Skeletal muscle tissue (tissue), 4 donors: ENCODE measurements around the gene COL21A1. TPM values are rescaled to one million over a fixed set of nuclear protein-coding genes. Genes with fewer than 3 reads are reported as not detected.

Experiments used
- H3K27ac ChIP-seq: one replicate; pipeline ENCODE4 v1.7.0; 2013; ENCODE audit warnings: mild to moderate bottlenecking, low read depth, low read length, inconsistent platforms
- H3K27me3 ChIP-seq, 3 donors: one replicate each; pipeline ENCODE4 v1.7.0; 2013; ENCODE audit warnings: low read length in 3 of 3; ENCODE audit not compliant: control insufficient read depth in 3 of 3, insufficient read depth in 3 of 3
- H3K36me3 ChIP-seq, 3 donors: one replicate each; pipeline ENCODE4 v1.7.0; 2013; ENCODE audit warnings: low read length in 3 of 3; ENCODE audit not compliant: control insufficient read depth in 3 of 3, insufficient read depth in 3 of 3
- H3K4me1 ChIP-seq, 3 donors: one replicate each; pipeline ENCODE4 v1.7.0; 2013; ENCODE audit warnings: low read length in 3 of 3, mild to moderate bottlenecking in 3 of 3; ENCODE audit not compliant: control insufficient read depth in 3 of 3, insufficient read depth in 3 of 3
- H3K4me3 ChIP-seq, 3 donors: one replicate each; pipeline ENCODE4 v1.7.0; 2013; ENCODE audit warnings: low read length in 3 of 3
- H3K9ac ChIP-seq, 3 donors: one replicate each; pipeline ENCODE4 v1.7.0; 2013; ENCODE audit warnings: low read length in 3 of 3, mild to moderate bottlenecking in 3 of 3, moderate library complexity in 2 of 3, low read depth in 1 of 3
- H3K9me3 ChIP-seq, 3 donors: one replicate each; pipeline ENCODE4 v1.7.0; 2013; ENCODE audit warnings: low read length in 3 of 3; ENCODE audit not compliant: control insufficient read depth in 3 of 3
- total RNA-seq: library from RNA; depleted of rRNA; stranded (reverse); fragments of >200 nt; gene quantifications from one replicate; pipeline ENCODE4 v1.2.3, GENCODE V29; 2014
- donor health status: Osteomylitis.

Gene COL21A1
- total RNA-seq, 1 donor from 2014 or later, result 91.3 TPM

- no peaks in the 10 kb centered on the region for H3K27me3 ChIP-seq
- H3K9me3 ChIP-seq, result no peaks in the 10 kb centered on the region
- H3K27ac ChIP-seq, result peak overlapping the region; percentile 12
- no peaks in the 10 kb centered on the region for H3K36me3 ChIP-seq
- H3K4me1 ChIP-seq, result peaks cover 12 to 19% (median 12%) of the 10 kb centered on the region in 3 donors
- peak overlapping the region; percentile 74 to 77 (median 74) for H3K4me3 ChIP-seq
- H3K9ac ChIP-seq, result peak overlapping the region in 2 of 3 donors; percentile 58 to 68
These were observed 869 bp downstream of the COL21A1 start for GRCh38 chr6:56246541-56246880.

DNA sequence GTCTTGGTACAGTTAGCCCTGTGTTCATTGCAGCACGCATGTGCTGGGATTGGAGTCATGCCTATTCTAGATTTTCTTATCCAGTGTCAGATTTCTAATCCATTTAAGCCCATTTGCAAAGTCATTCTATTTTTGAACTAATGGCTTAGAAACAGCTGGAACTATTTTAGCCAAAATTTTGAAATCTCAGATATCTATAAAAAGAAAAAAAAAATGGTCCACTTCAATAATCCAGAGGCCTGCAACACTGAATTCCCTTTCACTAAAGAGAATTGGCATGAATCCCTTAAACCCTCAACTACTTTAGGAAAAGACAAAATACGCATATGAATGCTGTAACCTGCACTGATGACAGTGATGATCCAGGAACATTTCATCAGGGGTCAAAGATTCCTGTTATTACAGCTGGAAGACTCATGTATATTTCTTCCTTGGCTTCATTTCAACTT, 1.5 kb downstream of the COL21A1 start:
- Histone ChIP-seq H3K27ac (no peak overlapping the region), H3K27me3 (no peaks in the 10 kb centered on the region), H3K4me3 (no peak overlapping the region)

DNA sequence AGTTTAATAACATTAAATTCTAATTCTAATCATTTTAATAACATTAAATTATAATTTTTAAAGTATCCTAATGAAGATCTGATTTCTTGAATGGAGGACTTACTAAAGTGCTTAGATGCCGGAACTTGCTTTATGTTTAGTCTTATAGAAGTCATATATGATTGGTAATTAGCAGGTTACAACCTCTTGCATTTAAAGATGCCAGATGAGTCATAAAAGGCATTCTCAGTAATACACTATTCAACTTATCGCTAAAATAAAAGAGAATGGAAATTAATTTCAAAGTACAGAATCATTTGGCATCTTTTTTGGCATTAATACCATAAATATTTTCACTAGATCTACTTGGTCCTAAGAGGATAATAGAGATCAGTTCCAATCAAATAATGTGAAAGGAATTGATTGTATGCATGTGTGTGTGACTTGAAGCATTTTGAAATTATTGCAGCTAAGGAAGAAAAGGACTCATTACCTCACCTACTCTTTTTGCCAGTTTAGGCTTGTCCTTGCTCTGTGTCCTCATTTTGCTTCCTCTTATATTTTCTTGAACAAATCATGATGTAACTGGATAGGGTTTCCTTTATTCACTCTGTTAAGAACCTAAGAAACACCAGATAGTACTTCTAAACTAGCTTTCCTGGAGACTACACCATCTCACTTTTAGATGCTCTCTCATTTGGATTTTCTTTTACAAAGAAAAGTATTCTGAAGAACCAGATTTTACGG, 2.7 kb downstream of the COL21A1 start:
- Histone ChIP-seq H3K27ac (no peak overlapping the region), H3K9ac (no peak overlapping the region), H3K36me3 (no peaks in the 10 kb centered on the region), H3K9me3 (no peaks in the 10 kb centered on the region), H3K4me1 (peaks cover 12 to 27% (median 12%) of the 10 kb centered on the region in 3 donors), H3K27me3 (no peaks in the 10 kb centered on the region), H3K4me3 (no peak overlapping the region)

More for the DNA sequence above, 1.5 kb downstream of the COL21A1 start:
- no peaks in the 10 kb centered on the region for H3K36me3 ChIP-seq
- H3K9me3 ChIP-seq, result no peaks in the 10 kb centered on the region
- H3K4me1 ChIP-seq, result peaks cover 12 to 24% (median 12%) of the 10 kb centered on the region in 3 donors
- no peak overlapping the region for H3K9ac ChIP-seq

DNA sequence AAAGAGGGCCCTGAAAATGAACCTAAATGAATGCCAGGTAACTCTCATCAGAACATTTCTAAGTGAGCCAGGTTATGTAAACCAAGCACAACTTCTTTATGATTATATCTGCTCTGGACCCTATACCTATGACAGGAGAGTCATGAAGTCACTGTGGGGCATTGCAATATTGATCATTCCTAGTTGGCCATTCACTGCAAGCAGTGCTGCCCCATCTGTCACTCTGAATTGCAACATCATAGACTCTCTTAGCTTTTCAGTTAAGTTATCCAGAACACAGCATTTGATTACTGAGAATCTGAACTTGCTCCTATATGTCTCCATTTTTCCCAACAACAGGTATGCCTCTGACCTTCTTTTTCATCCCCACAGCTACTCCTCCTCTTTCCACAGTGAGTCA, 3.3 kb downstream of the COL21A1 start:
- no peak overlapping the region for H3K27ac ChIP-seq
- no peak overlapping the region for H3K4me3 ChIP-seq
- H3K9ac ChIP-seq, result no peak overlapping the region
- peaks cover 12 to 27% (median 12%) of the 10 kb centered on the region in 3 donors for H3K4me1 ChIP-seq
- H3K9me3 ChIP-seq, result no peaks in the 10 kb centered on the region
- no peaks in the 10 kb centered on the region for H3K27me3 ChIP-seq
- no peaks in the 10 kb centered on the region for H3K36me3 ChIP-seq

GRCh38 chr6:56243518-56244070, 3.8 kb downstream of the COL21A1 start:
- H3K27ac ChIP-seq, result no peak overlapping the region
- no peak overlapping the region for H3K9ac ChIP-seq

DNA sequence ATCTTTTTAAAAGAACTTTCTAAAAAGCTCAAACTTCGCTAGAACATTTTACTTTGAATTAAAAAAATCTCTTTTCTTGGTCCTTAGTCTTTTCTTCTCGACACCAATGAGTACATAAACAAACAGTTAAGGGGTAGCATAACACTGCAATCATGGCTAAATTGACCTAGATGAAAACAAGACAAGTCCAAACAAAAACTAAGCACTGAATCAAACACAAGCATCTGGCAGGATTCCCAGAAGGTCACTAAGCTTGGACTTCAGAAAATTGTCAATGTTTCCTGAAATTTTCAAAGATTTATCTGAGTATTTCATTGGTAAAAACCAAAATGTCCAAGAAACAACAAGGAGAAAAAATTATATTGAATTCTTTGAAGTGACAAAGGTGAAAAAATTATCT, 5.0 kb downstream of the COL21A1 start:
- no peaks in the 10 kb centered on the region for H3K27me3 ChIP-seq
- peaks cover 8 to 20% (median 8%) of the 10 kb centered on the region in 3 donors for H3K4me1 ChIP-seq
- H3K27ac ChIP-seq, result no peak overlapping the region
- no peaks in the 10 kb centered on the region for H3K9me3 ChIP-seq
- no peaks in the 10 kb centered on the region for H3K36me3 ChIP-seq
- no peak overlapping the region for H3K9ac ChIP-seq
- H3K4me3 ChIP-seq, result no peak overlapping the region

More at GRCh38 chr6:56243518-56244070, 3.8 kb downstream of the COL21A1 start:
- H3K36me3 ChIP-seq, result no peaks in the 10 kb centered on the region
- no peaks in the 10 kb centered on the region for H3K9me3 ChIP-seq
- peaks cover 12 to 27% (median 15%) of the 10 kb centered on the region in 3 donors for H3K4me1 ChIP-seq
- H3K27me3 ChIP-seq, result no peaks in the 10 kb centered on the region
- no peak overlapping the region for H3K4me3 ChIP-seq

GRCh38 chr6:56241124-56241802, 6.1 kb downstream of the COL21A1 start:
- H3K27ac ChIP-seq, result peak overlapping the region; percentile 56

GRCh38 chr6:56238352-56238751, 9.0 kb downstream of the COL21A1 start:
- Histone ChIP-seq H3K36me3 (no peaks in the 10 kb centered on the region), H3K4me3 (no peak overlapping the region), H3K27ac (no peak overlapping the region), H3K9ac (no peak overlapping the region), H3K27me3 (no peaks in the 10 kb centered on the region), H3K9me3 (no peaks in the 10 kb centered on the region), H3K4me1 (peaks cover 2 to 11% (median 5%) of the 10 kb centered on the region in 3 donors)

More at GRCh38 chr6:56241124-56241802, 6.1 kb downstream of the COL21A1 start:
- peaks cover 5 to 15% (median 6%) of the 10 kb centered on the region in 3 donors for H3K4me1 ChIP-seq
- H3K9me3 ChIP-seq, result no peaks in the 10 kb centered on the region
- H3K9ac ChIP-seq, result peak overlapping the region in 1 of 3 donors; percentile 42
- H3K36me3 ChIP-seq, result no peaks in the 10 kb centered on the region
- peak overlapping the region in 1 of 3 donors; percentile 17 for H3K4me3 ChIP-seq
- H3K27me3 ChIP-seq, result no peaks in the 10 kb centered on the region

DNA sequence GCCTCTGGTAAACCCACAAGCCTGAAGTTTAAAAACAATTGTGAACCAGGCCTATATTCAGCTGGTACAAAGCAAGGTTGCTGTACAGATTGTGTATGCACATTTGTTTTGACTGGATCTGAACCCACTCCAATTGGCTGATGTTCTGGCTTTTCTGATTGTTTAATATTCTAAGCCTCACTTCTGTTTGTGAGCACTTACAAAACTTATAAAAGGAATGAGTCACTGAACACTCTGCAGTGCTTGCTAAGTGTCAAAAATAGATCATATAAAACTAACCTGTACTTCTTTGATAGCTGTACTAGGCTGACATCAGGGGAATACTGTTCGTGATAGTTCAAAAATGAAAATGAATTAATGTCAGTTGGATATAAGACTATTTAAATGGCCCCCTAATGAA, 12.1 kb downstream of the COL21A1 start:
- peak overlapping the region; percentile 21 for H3K27ac ChIP-seq

DNA sequence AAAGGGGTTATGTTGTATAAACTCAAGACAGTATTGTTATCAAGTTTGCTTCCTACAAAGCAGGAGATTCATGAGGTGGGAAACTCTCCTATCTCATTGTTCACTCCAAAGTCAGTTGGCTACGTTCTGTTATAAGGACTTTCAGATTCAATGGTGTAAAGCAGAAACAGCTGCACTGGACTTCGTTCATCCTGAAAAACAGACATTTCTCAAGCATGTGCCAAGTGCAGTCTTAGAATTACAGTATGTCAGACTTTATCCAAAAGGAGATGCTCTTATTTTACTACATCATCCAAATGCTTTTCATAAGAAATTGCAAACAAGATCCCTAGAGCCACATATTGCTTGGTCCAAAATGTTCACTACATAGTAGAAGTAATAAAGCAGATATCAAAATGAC, 14.9 kb downstream of the COL21A1 start:
- Histone ChIP-seq H3K9ac (no peak overlapping the region), H3K4me3 (no peak overlapping the region), H3K4me1 (peaks cover 0 to 6% (median 0%) of the 10 kb centered on the region in 3 donors), H3K27ac (no peak overlapping the region), H3K36me3 (no peaks in the 10 kb centered on the region), H3K9me3 (no peaks in the 10 kb centered on the region), H3K27me3 (no peaks in the 10 kb centered on the region)

More for the DNA sequence above, 12.1 kb downstream of the COL21A1 start:
- Histone ChIP-seq H3K9me3 (no peaks in the 10 kb centered on the region), H3K27me3 (no peaks in the 10 kb centered on the region), H3K9ac (no peak overlapping the region), H3K36me3 (no peaks in the 10 kb centered on the region), H3K4me3 (no peak overlapping the region), H3K4me1 (peaks cover 0 to 6% (median 5%) of the 10 kb centered on the region in 3 donors)
